Endodermal cell (in vitro differentiated cells): ENCODE measurements around the gene TBC1D19. TPM values are rescaled to one million over a fixed set of nuclear protein-coding genes. Genes with fewer than 3 reads are reported as not detected.
"Not testable (repeated sequence)": the region's sequence is repeated elsewhere in the genome, so short reads cannot be mapped to it uniquely, and the experiment has no call there.

ENCODE experiments used
- DNase-seq: peaks from one replicate; pipeline ENCODE4 v3.0.0-alpha.2; 2017
- H3K27ac ChIP-seq: 2 replicates; pipeline ENCODE4 v1.5.1; 2013; ENCODE audit warnings: mild to moderate bottlenecking, low read depth, low read length, moderate library complexity
- H3K27me3 ChIP-seq: 2 replicates; pipeline ENCODE4 v1.6.1; 2013; ENCODE audit warnings: mild to moderate bottlenecking, low read length, moderate library complexity; ENCODE audit not compliant: insufficient read depth, control insufficient read depth, poor library complexity, severe bottlenecking
- H3K36me3 ChIP-seq: 2 replicates; pipeline ENCODE4 v1.7.0; 2013; ENCODE audit warnings: mild to moderate bottlenecking, low read length, moderate library complexity; ENCODE audit not compliant: control insufficient read depth, insufficient read depth
- H3K4me1 ChIP-seq: one replicate; pipeline ENCODE4 v1.7.0; 2013; ENCODE audit warnings: low read length; ENCODE audit not compliant: control insufficient read depth, insufficient read depth
- H3K4me3 ChIP-seq: 2 replicates; pipeline ENCODE4 v1.5.1; 2013; ENCODE audit warnings: mild to moderate bottlenecking, low read length, moderate library complexity
- H3K9ac ChIP-seq: 2 replicates; pipeline ENCODE4 v1.6.1; 2013; ENCODE audit warnings: mild to moderate bottlenecking, low read length, moderate library complexity; ENCODE audit not compliant: poor library complexity, severe bottlenecking; ENCODE audit errors: extremely low read depth
- H3K9me3 ChIP-seq: 2 replicates; pipeline ENCODE4 v1.6.1; 2013; ENCODE audit warnings: mild to moderate bottlenecking, low read length, moderate library complexity; ENCODE audit not compliant: control insufficient read depth
- H3K27ac Mint-ChIP-seq: 2 replicates; pipeline ENCODE4 v1.8.0; 2020; ENCODE audit warnings: mixed read lengths
- H3K27me3 Mint-ChIP-seq: 2 replicates; pipeline ENCODE4 v1.8.0; 2021; ENCODE audit warnings: mild to moderate bottlenecking, mixed read lengths; ENCODE audit not compliant: insufficient read depth
- H3K36me3 Mint-ChIP-seq: 2 replicates; pipeline ENCODE4 v1.8.0; 2020; ENCODE audit warnings: low read depth, mixed read lengths
- H3K4me1 Mint-ChIP-seq: 2 replicates; pipeline ENCODE4 v1.8.0; 2020; ENCODE audit warnings: mixed read lengths
- H3K4me3 Mint-ChIP-seq: 2 replicates; pipeline ENCODE4 v1.8.0; 2020; ENCODE audit warnings: mild to moderate bottlenecking, moderate library complexity, mixed read lengths
- H3K9me3 Mint-ChIP-seq: 2 replicates; pipeline ENCODE4 v1.8.0; 2020; ENCODE audit warnings: mild to moderate bottlenecking, mixed read lengths
- CTCF ChIP-seq: fragments of 200-600 bp; sonication (generic); conservative IDR thresholded peaks from 2 replicates; pipeline ENCODE4 v1.5.0; 2021; ENCODE audit warnings: antibody characterized with exemption, mild to moderate bottlenecking
- WGBS, 2 experiments: methylation state at CpG; one replicate each; pipeline versions ENCODE4 v1.1.5 to v1.1.7; 2013; ENCODE audit warnings: missing lambda C conversion rate in 2 of 2, mixed read lengths in 1 of 2; ENCODE audit not compliant: insufficient coverage in 1 of 2, insufficient read length in 1 of 2; 5-methylcytosine and 5-hydroxymethylcytosine counted together
- long read RNA-seq, 4 experiments: library from polyadenylated mRNA in 2 of 4; library from RNA in 1 of 4; library from capped mRNA in 1 of 4; stranded (forward) in 3 of 4; unstranded in 1 of 4; transcript quantifications; one replicate each; pipeline ENCODE4 v2.0.0, GENCODE V29; 2020 to 2021; ENCODE audit warnings: inconsistent platforms in 1 of 4
- polyA plus RNA-seq, 2 experiments: library from polyadenylated mRNA; stranded (reverse); fragments of 50-300 nt; gene quantifications; one replicate each; pipeline ENCODE4 v1.2.3, GENCODE V29; 2013
- total RNA-seq, 2 donors: library from RNA; stranded (reverse); fragmentation: NEBNext Ultra II Directional in 1 of 2; extraction: Animal tissue kit (Norgen Biotek cat#: 25700) in 1 of 2; gene quantifications; 2 replicates in 1 of 2; 3 replicates in 1 of 2; pipeline ENCODE4 v1.2.1, GENCODE V29; 2021

The TBC1D19 gene
- 1 to 10 TPM; 7.0 to 9.9 TPM for total RNA-seq
- 10.5 TPM for polyA plus RNA-seq (2013, experiment 1 of 2)
- 10.2 TPM for polyA plus RNA-seq (2013, experiment 2 of 2)
- long read RNA-seq, experiment 1, partial matches to known transcripts: 2 of 5 reads
- long read RNA-seq, experiment 1, other reads (novel, unspliced or antisense): 3 of 5 reads
- long read RNA-seq, experiment 2, transcript TBC1D19-201 (21 exons, 2,263 nt): major isoform, 8 of 17 reads
- long read RNA-seq, experiment 2, partial matches to known transcripts: 1 of 17 reads
- long read RNA-seq, experiment 2, other reads (novel, unspliced or antisense): 8 of 17 reads
- long read RNA-seq, experiment 3, transcript TBC1D19-201 (21 exons, 2,263 nt): major isoform, 9 of 25 reads
- long read RNA-seq, experiment 3, partial matches to known transcripts: 0 of 25 reads
- long read RNA-seq, experiment 3, other reads (novel, unspliced or antisense): 14 of 25 reads
- long read RNA-seq, experiment 4, transcript TBC1D19-201 (21 exons, 2,263 nt): major isoform, 6 of 13 reads
- long read RNA-seq, experiment 4, partial matches to known transcripts: 0 of 13 reads
- long read RNA-seq, experiment 4, other reads (novel, unspliced or antisense): 6 of 13 reads

GRCh38 chr4:26583865-26584652 is at the start of gene TBC1D19:
TBC1D19 (plus strand) TSS chr4:26584084; CDS start chr4:26584194, 110 bp downstream.
- H3K27me3 ChIP-seq: no peaks in the 10 kb centered on the region
- Mint-ChIP-seq H3K27me3 (peaks cover 6% of the 10 kb centered on the region), H3K36me3 (no peaks in the 10 kb centered on the region), H3K9me3 (peaks cover 2% of the 10 kb centered on the region), H3K4me3 (peak within 1 kb of the TSS; percentile 90), H3K27ac (peak within 1 kb of the TSS; percentile 79), H3K4me1 (peaks cover 8% of the 10 kb centered on the region)
- no peak within 1 kb of the TSS for H3K27ac ChIP-seq
- H3K9ac ChIP-seq: peak within 1 kb of the TSS; percentile 51
- 0 to 1% methylated on average over 14 to 39 of the region's 39 CpGs for WGBS, 2 experiments
- H3K36me3 ChIP-seq: no peaks in the 10 kb centered on the region
- peak; percentile 96 for DNase-seq
- no peak for TF ChIP-seq CTCF
- no peaks in the 10 kb centered on the region for H3K4me1 ChIP-seq
- H3K9me3 ChIP-seq: no peaks in the 10 kb centered on the region
- peak within 1 kb of the TSS; percentile 93 for H3K4me3 ChIP-seq

GRCh38 chr4:26542991-26543390 is 40.9 kb upstream of the TBC1D19 start:
- Histone ChIP-seq H3K9ac (no peak overlapping the region), H3K4me1 (no peaks in the 10 kb centered on the region), H3K27ac (no peak overlapping the region), H3K27me3 (no peaks in the 10 kb centered on the region), H3K36me3 (no peaks in the 10 kb centered on the region), H3K4me3 (no peak overlapping the region), H3K9me3 (no peaks in the 10 kb centered on the region)
- Mint-ChIP-seq H3K36me3 (no peaks in the 10 kb centered on the region), H3K27ac (no peak overlapping the region), H3K4me3 (no peak overlapping the region), H3K4me1 (no peaks in the 10 kb centered on the region), H3K9me3 (peaks cover 23% of the 10 kb centered on the region), H3K27me3 (no peaks in the 10 kb centered on the region)
- WGBS, 2 experiments: 93 to 100% methylated on average over 2 to 3 of the region's 3 CpGs
- DNase-seq: no peak
- no peak for TF ChIP-seq CTCF

- H3K9ac ChIP-seq: no peak overlapping the region
- Mint-ChIP-seq H3K36me3 (no peaks in the 10 kb centered on the region), H3K27me3 (peaks cover 4% of the 10 kb centered on the region), H3K27ac (no peak overlapping the region), H3K4me1 (no peaks in the 10 kb centered on the region), H3K9me3 (peaks cover 23% of the 10 kb centered on the region), H3K4me3 (no peak overlapping the region)
- 83 to 100% methylated on average over 2 of the region's 2 CpGs for WGBS, 2 experiments
- H3K4me3 ChIP-seq: no peak overlapping the region
- no peaks in the 10 kb centered on the region for H3K27me3 ChIP-seq
- no peak overlapping the region for H3K27ac ChIP-seq
- no peak for TF ChIP-seq CTCF
- H3K4me1 ChIP-seq: no peaks in the 10 kb centered on the region
- H3K36me3 ChIP-seq: no peaks in the 10 kb centered on the region
- no peaks in the 10 kb centered on the region for H3K9me3 ChIP-seq
- DNase-seq: no peak
Observed at GRCh38 chr4:26544421-26544820, 39.5 kb upstream of the TBC1D19 start.

- not testable (repeated sequence) for DNase-seq, H3K9me3 ChIP-seq, H3K27ac ChIP-seq, H3K27ac Mint-ChIP-seq, H3K4me3 Mint-ChIP-seq, H3K4me1 ChIP-seq, H3K4me3 ChIP-seq, H3K9ac ChIP-seq, H3K36me3 ChIP-seq, H3K27me3 Mint-ChIP-seq, H3K27me3 ChIP-seq, H3K36me3 Mint-ChIP-seq, H3K4me1 Mint-ChIP-seq
- peaks cover 26% of the 10 kb centered on the region for H3K9me3 Mint-ChIP-seq
- WGBS, 2 experiments: 66 to 77% methylated on average over 1 of the region's 1 CpG
Observed at GRCh38 chr4:26548379-26548778, 35.5 kb upstream of the TBC1D19 start.
